NT2/D1 (cell line): Measurements from ENCODE around the gene APC2.
A peak's percentile ranks its signal among the peaks of the same experiment; 100 is the strongest.

ENCODE experiments used
- DNase-seq: peaks from one replicate; pipeline ENCODE4 v3.0.0-alpha.2; 2011; ENCODE audit warnings: low read depth, low spot score
- H3K27me3 ChIP-seq: 2 replicates; pipeline ENCODE4 v1.6.0; 2011; ENCODE audit warnings: mild to moderate bottlenecking; ENCODE audit not compliant: insufficient read length, insufficient read depth
- H3K36me3 ChIP-seq: 2 replicates; pipeline ENCODE4 v1.6.1; 2011; ENCODE audit warnings: mild to moderate bottlenecking, low read length, mixed read lengths; ENCODE audit not compliant: insufficient read depth, insufficient read length
- H3K4me1 ChIP-seq: 2 replicates; pipeline ENCODE4 v1.5.1; 2011; ENCODE audit not compliant: insufficient read depth, insufficient read length
- H3K4me3 ChIP-seq: 2 replicates; pipeline ENCODE4 v1.5.1; 2011; ENCODE audit warnings: low read depth; ENCODE audit not compliant: insufficient read length
- H3K9ac ChIP-seq: 2 replicates; pipeline ENCODE4 v1.6.0; 2011; ENCODE audit warnings: low read depth; ENCODE audit not compliant: insufficient read length
- H3K9me3 ChIP-seq: 2 replicates; pipeline ENCODE4 v1.5.1; 2011; ENCODE audit warnings: mild to moderate bottlenecking, low read length; ENCODE audit not compliant: insufficient read depth
- SUZ12 ChIP-seq: IDR thresholded peaks from 2 replicates; pipeline ENCODE4 v1.6.1; 2011; ENCODE audit not compliant: insufficient read length, insufficient read depth; ENCODE audit errors: extremely low read depth
- YY1 ChIP-seq: IDR thresholded peaks from 2 replicates; pipeline ENCODE4 v1.6.1; 2011; ENCODE audit not compliant: insufficient read length, insufficient read depth
- ZNF274 ChIP-seq: IDR thresholded peaks from 2 replicates; pipeline ENCODE4 v1.6.1; 2011; ENCODE audit warnings: mild to moderate bottlenecking, low read depth, low read length

APC2 gene

GRCh38 chr19:1423436-1424191 is 26.3 kb upstream of the APC2 start:
- H3K9ac ChIP-seq = no peak overlapping the region
- H3K9me3 ChIP-seq = no peaks in the 10 kb centered on the region
- H3K4me1 ChIP-seq = peaks cover 35% of the 10 kb centered on the region
- no peaks in the 10 kb centered on the region for H3K27me3 ChIP-seq
- no peak for TF ChIP-seq SUZ12
- no peak for TF ChIP-seq YY1
- TF ChIP-seq ZNF274 = no peak
- peaks cover 95% of the 10 kb centered on the region for H3K36me3 ChIP-seq
- DNase-seq = no peak
- no peak overlapping the region for H3K4me3 ChIP-seq

- H3K9ac ChIP-seq = peak overlapping the region; percentile 3
- DNase-seq = no peak
- no peaks in the 10 kb centered on the region for H3K27me3 ChIP-seq
- peaks cover 95% of the 10 kb centered on the region for H3K36me3 ChIP-seq
- no peak overlapping the region for H3K4me3 ChIP-seq
- TF ChIP-seq SUZ12 (no peak), YY1 (no peak)
- peaks cover 32% of the 10 kb centered on the region for H3K4me1 ChIP-seq
- no peaks in the 10 kb centered on the region for H3K9me3 ChIP-seq
Observed at GRCh38 chr19:1424192-1424955, 25.5 kb upstream of the APC2 start.

- Histone ChIP-seq H3K9me3 (no peaks in the 10 kb centered on the region), H3K27me3 (no peaks in the 10 kb centered on the region), H3K9ac (peak overlapping the region; percentile 23), H3K4me1 (peaks cover 33% of the 10 kb centered on the region), H3K36me3 (peaks cover 97% of the 10 kb centered on the region), H3K4me3 (no peak overlapping the region)
- TF ChIP-seq SUZ12 = no peak
- no peak for TF ChIP-seq ZNF274
- no peak for TF ChIP-seq YY1
- DNase-seq = no peak
Observed at GRCh38 chr19:1425102-1425837, 24.7 kb upstream of the APC2 start.

- DNase-seq = no peak
- H3K9me3 ChIP-seq = no peaks in the 10 kb centered on the region
- H3K4me3 ChIP-seq = no peak overlapping the region
- TF ChIP-seq ZNF274 (no peak), YY1 (no peak), SUZ12 (no peak)
- peaks cover 94% of the 10 kb centered on the region for H3K36me3 ChIP-seq
- peak overlapping the region; percentile 23 for H3K9ac ChIP-seq
- no peaks in the 10 kb centered on the region for H3K27me3 ChIP-seq
- peaks cover 35% of the 10 kb centered on the region for H3K4me1 ChIP-seq
Observed at GRCh38 chr19:1425902-1426301, 24.0 kb upstream of the APC2 start.

GRCh38 chr19:1426736-1427135 is 23.2 kb upstream of the APC2 start:
- Histone ChIP-seq H3K36me3 (peaks cover 90% of the 10 kb centered on the region), H3K4me1 (peaks cover 36% of the 10 kb centered on the region), H3K9me3 (no peaks in the 10 kb centered on the region), H3K27me3 (no peaks in the 10 kb centered on the region), H3K4me3 (no peak overlapping the region), H3K9ac (no peak overlapping the region)
- DNase-seq = no peak
- no peak for TF ChIP-seq ZNF274
- no peak for TF ChIP-seq YY1
- TF ChIP-seq SUZ12 = no peak

- H3K4me3 ChIP-seq = no peak overlapping the region
- no peak for TF ChIP-seq ZNF274
- H3K36me3 ChIP-seq = peaks cover 90% of the 10 kb centered on the region
- H3K4me1 ChIP-seq = peaks cover 32% of the 10 kb centered on the region
- no peak overlapping the region for H3K9ac ChIP-seq
- H3K27me3 ChIP-seq = no peaks in the 10 kb centered on the region
- no peak for DNase-seq
- H3K9me3 ChIP-seq = no peaks in the 10 kb centered on the region
Observed at GRCh38 chr19:1427221-1427920, 22.6 kb upstream of the APC2 start.
